ENCODE data around the gene ARHGEF19.
A peak's percentile ranks its signal among the peaks of the same experiment; 100 is the strongest.
"Not testable (repeated sequence)": the region's sequence is repeated elsewhere in the genome, so short reads cannot be mapped to it uniquely, and the experiment has no call there.

The ARHGEF19 gene

DNA sequence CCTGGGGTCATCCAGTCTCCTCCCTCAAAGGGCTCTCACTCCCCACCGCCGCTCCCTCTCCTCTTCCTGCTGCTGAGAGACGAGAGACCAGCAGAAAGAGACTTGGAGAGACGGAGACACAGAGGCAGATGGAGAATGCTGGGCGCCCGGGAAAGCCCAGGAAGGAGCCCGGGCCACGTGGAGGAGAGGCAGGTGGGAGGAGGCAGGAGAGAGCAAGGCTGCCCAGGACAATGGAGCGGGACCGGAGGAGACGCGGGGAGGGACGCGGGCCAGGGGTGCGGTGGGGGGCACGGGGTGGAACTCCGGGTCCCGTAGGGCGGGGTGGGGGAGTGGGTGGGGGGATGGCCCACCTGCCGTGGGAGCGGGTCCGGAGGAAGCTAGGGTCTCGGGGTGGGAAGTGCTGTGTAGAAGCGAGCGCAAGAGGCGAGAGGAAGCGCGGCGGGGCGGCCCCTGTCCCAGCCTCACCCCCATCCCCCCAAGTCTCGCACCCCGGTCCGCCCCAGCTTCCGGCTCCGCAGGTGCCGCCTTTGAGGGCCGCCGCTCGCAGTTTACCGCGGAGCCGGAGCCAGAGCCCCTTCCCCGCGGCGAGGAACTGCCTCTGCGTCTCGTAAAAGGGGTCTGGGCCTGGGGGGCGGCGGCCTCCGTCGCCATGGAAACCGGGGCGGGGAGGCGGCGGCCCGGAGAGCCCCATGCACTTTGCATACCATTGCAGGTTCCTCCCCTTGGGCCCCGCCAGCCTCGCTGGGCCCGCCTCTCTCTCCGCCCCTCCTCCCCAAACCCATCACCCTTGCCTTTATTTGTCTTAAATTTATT is 44.9 kb downstream of the ARHGEF19 start:
- DNase-seq (ENCODE audit: low read depth, low spot score), result no peak

DNA sequence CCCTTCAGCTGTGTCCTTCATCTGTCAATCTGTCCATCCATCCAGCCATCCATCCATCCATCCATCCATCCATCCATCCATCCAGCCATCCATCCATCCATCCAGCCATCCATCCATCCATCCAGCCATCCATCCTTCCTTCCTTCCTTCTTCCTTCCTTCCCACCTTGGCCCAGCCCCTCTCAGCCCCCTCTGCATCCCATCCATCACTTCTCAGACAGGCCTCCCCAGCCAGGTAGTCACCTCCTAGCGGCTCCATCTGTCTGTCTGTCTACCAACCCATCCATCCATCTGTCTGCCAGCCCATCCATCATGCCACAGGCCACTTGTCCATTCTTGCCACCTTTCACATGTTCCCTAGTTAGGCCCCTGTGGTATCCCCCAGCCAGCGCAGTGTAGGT is 46.3 kb downstream of the ARHGEF19 start:
- no peak for DNase-seq (ENCODE audit: low read depth, low spot score)

DNA sequence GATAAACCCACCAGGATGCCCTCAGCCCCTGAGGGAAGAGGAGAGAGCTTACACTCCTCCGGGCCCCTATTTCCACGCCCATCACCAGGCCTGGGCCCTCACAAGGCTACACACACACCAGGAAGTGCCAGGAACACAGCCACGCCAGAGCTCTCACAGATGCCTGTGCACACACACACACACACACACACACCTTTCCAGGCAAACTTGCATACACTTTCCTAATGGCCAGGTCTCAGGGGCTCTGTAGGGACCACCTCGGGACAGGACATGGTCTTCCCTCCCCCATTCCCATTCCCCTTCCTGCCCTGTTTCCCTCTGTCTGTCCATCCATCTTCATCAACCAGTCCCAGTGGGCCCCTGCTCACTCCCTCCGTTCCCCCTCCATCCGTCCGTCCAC is 46.9 kb downstream of the ARHGEF19 start:
- DNase-seq (ENCODE audit: low read depth, low spot score), result no peak

DNA sequence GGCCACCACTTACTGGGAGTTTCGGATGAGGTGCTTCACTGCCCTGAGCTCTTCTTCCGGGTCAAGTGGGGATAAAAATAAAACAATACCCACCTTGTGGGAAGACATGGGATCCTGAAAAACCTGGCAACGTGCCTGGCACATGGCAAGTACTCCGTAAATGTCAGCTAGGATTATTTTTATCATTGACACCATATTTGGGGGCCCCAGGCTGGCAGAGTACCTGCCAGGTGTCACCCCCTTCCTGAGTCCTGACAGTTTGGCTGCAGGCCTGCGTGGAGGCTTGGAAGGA is 47.4 kb downstream of the ARHGEF19 start:
- no peak for DNase-seq (ENCODE audit: low read depth, low spot score)

DNA sequence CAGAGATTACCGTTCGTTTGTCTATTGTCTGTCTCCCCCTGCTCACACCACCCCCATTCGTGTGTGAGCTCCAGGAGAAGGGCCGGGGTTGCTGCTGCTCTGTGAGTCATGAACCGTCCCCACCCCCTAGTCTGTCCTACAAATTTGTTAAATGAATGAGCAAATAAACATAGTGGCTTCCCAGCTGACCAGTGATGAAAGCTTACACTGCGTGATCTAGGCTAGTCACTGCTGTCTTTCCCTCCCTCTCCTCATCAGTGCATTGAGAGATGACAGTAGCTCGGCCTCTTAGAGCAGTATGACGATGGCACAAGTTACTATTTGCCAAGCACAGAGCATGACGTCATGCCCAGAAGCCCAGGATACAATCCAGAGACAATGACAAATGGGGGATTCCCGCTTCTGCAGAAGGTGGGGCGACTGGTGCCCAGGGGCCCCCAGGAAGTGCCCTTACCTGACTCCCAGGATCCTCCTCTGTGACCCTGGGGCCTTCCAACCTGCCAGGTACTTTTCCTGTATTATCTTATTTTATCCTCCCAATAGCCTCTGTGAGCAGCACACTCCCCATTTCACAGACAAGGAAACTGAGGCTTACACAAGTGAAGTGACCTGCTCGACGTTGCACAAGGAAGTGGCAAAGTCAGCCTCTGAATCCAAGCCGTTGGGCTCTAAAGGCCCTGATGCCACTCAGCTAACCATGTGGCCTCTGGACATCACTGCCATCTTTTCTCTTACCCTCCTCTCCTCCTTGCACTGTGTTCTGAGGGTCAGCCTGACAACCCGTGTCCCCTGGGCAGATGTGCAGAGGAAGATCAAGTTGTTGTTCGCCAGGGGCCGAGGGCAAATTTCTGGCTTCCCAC is 48.0 kb downstream of the ARHGEF19 start:
- no peak for DNase-seq (ENCODE audit: low read depth, low spot score)

DNA sequence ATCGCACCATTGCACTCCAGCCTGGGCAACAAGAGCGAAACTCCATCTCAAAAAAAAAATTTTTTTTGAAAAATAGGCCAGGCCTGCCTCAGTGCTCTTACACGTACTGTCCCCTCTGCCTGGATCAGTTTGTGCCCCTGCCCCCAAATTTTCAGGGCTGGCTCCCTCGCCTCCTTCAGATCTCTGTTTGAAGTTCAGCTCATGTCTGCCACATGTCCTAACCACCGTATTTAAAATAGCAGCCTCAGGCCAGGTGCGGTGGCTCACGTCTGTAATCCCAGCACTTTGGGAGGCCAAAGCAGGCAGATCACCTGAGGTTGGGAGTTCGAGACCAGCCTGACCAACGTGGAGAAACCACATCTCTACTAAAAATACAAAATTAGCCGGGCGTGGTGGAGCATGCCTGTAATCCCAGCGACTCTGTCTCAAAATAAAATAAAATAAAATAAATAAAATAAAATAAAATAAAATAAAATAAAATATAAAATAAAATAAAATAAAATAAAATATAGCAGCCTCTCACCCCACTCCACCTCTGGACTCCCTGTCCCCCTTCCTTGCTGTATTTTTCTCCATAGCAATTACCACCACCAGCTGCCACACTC is 48.7 kb downstream of the ARHGEF19 start:
- DNase-seq (ENCODE audit: low read depth, low spot score), result not testable (repeated sequence)

DNA sequence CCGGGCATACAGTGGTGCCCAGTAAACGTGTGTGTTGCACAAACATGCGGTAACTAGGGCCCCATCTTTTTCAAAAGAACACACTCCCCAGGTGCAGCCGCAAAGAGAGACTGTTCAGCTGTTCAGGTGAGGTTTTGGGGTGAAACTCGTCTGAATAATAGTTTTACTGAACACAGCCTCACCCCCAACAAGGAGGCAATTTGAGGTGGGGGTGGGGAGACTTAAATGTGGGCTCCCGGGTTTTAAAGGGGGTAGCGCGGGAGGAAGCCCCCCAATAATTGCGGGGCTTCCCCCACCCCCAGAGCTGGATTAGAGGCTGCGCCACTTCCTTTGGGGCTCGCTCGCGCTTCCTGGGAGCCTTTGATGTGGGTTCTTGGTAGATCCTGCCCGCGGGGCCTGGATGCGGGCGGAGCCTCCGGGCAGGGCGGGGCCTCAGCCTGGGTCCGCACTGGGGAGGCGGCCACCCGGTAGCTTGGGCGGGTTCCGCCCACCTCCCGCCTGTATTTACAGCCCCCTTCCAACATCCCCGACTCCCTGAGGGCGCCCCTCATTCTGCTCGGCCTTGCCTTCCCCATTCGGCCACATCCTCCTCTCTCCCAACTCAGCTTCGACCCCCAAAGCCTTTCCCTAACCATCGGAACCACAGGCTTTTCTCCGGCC is 50.2 kb downstream of the ARHGEF19 start:
- DNase-seq (ENCODE audit: low read depth, low spot score), result no peak

DNA sequence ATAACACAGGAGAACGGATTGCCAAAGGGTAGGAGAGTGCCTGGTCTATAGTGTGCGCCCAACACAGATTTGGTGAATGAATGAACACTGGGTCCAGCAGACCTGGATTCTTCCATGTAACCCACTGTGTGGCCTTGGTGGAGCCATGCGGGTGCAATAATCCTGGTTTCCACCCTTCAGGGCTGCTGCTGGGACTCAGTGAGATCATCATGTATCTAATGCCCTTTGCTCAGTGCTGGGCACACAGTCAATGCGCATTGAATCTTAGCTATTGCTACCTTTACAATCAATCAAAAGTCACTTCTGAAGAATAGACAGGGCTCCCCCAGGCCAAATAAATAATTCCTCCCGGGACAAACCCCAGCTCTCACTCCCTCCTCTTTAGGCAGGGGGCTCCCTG is 50.7 kb downstream of the ARHGEF19 start:
- no peak for DNase-seq (ENCODE audit: low read depth, low spot score)

DNA sequence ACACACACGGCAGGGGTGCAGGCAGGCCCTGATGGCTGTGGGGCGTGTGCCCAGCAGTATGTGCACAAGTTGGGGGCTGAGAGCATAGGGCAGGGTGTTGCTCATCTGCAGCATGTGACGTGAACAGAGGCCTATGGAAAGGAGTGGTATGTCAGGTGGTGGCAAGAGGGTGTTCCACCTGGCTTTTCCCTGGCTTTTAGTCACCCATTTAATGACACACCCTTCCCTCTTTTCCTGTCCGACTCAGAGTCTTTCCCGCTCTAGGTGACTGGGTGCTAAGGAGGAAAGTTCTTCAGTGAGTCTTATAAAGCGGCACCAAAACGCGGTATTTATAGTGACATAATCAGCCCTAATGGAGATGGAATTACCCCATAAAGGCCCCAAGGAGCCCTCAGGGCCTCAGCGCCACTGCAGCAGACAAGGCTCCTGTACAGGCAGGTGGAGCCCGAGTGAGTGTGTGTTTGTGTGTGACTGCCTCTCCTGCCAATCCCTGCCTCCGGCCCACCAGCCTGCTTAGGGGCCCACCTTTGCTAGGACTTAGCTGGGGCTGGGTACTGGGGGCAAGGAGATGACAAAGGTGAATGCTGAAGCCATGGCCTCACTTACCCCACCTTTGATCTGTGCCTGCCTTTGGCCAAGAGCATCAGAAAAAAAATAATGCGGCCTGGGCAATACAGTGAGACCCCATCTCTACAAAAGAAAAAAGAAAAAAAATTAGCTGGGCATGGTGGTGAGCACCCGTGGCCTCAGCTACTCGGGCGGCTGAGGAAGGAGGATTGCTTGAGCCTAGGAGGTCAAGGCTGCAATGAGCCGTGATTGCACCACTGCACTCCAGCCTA is 53.2 kb downstream of the ARHGEF19 start:
- no peak for DNase-seq (ENCODE audit: low read depth, low spot score)

DNA sequence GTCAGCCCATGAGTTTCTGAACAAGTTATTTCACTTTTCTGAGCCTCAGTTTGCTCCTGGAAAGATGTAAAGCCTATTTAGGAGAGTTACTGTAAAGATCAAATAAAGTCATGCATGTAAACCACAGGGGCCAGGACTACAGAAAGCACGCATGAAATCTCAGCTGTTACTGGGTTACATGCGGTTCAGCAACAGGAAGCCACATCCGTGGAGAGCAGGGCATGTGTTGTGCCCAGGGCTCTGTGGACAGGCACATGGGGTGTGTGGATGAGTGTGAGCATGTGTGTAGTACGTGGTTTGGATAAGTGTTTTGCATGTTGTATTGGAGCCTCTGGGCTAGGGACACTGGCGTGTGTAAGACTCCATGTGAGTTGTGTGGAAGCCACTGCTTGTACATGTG is 54.4 kb downstream of the ARHGEF19 start:
- DNase-seq (ENCODE audit: low read depth, low spot score), result no peak

DNA sequence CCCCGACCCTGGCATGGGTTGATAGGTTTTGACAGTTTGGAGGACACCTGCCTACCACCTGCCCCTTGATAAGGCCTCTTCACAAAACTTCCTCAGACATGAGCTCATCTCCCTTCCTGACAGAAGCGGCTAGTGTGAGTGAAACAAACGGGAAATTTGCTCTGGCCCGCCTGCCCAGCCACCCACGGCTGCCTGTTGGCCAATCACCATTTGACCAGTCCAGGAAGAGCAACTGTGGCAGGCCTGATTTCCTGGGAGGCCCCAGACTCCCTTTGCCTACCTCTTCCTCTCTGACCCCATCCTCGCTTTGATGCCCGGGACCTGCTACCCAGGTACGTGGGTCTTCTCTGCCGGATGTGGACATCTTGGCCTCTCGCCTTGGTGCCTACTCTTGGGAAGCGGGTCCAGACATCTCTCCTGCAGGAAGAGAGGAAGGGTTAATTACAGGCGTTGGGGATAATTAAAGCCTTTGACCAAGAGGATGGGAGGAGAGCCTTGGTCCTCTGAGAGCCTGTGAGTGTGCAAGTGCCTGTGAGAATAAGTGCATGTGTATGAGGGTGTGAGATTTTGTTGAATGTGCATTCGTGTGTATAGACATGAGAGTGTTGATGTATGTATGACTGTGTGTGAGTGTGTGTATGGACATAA is 55.5 kb downstream of the ARHGEF19 start:
- no peak for DNase-seq (ENCODE audit: low read depth, low spot score)

DNA sequence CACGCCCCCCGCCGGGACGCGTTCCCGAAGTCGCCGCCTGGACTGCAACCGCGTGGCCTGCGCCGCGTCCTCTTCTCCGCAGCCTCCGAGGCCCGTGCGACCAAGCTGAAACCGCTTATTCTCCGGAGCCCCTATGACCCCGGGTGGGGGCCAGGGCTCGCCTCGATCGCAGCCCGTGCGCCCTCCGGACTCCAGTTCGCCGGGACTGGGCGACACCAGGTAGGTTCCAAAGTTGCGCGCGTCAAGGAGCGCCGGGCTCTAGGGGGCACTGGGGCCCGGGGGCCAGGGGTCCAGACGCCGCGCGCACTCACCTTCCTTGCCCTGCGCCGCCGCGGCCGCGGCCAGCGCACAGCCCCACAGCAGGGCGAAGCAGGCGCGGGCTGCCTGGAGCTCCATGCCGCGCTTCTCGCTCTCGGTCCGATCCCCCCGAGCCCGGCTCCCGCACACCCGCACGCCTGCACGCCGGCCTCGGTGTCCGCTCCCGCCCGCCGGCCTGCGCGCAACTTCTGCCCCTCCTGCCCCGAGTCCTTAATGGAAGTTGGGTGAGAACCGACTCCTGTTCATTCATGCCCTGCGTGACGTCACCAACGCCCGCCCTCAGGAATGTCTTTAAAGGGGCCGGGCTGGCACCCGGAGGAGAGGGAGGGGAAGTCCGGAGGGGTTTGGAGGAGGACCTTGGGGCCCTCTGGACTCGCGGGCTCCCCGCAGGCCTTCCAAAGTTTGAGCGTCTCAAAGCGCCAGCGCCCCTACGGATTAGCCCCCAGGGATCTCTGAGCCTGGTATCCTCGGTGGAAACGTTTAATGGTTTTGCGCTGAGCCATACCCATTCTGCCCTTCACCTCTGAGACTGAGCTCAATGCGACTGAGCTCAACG is 56.7 kb downstream of the ARHGEF19 start, which contains the start of gene EPHA2:
EPHA2 (minus strand) TSS at position 533 of the 874 bp plus-strand sequence; CDS start at position 396, 137 bp downstream.
- DNase-seq (ENCODE audit: low read depth, low spot score), result no peak

DNA sequence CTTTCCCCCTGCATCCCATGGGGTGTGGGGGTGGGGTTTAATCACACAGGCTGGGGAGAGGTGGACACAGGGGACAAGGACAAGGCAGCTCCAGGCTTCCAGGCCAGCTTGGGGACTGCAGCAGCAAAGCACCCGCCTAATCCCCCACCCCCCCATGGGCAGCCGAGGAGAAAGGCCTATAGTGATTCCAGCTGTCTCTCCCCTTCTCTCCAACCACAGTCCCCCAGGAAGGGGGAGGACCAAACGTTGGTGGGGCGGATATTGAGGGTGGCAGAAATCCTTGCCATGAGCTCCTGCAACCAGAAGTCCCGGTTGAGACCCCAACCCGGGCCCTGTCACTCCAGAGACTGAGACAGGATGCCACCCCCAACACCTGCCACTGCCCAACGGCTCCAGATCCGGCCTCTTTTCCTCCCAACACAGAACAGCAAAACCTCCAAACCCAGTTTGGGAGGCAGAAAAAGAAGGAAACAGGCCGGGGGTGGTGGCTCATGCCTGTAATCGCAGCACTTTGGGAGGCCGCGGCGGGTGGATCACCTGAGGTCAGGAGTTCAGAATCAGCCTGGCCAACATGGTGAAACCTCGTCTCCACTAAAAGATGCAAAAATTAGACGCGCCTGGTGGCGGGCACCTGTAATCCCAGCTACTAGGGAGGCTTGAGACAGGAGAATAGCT is 58.3 kb downstream of the ARHGEF19 start:
- no peak for DNase-seq (ENCODE audit: low read depth, low spot score)

DNA sequence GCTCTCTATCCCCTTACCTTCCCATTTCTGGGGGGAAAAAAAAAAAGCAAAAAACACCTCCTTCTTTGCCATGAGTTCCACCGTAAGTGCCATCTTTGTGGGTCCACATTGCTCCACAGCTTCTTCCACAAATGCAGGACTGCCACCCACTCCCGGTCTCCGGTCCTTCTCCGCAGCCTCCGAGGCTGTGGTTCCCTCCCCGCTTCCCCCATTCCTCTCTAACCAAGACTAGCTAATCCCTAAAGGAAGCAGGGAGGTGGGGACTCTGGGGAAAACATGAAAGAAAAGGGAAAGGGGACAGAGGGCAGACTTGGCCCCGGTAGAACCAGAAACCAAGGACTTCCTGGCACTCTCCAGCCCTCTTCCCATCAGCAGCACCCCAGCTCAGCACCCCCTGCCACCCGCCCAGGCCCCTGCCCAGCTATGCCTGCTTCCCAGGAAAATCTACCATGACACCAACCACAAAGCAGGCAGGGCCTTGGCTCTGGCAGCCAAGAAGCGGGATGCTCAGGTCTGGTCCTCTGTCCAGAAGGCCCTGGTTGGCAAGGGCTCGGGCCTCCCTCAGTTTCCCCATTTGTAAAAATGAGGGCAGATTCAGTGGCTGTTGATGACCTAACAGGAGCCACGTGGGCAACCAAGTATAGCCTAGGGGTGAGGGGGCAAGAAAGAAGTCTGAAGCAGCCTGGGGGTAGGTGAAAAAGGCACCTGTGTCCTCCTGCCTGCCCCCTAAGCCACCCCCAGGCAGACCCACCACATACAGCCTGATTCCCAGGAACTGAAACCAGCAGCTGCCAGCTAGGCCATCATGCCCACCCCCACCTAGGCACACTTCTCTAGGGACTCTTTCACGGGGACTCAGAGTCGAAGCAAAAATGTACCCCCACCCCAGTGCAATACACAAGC is 59.1 kb downstream of the ARHGEF19 start:
- DNase-seq (ENCODE audit: low read depth, low spot score), result no peak

DNA sequence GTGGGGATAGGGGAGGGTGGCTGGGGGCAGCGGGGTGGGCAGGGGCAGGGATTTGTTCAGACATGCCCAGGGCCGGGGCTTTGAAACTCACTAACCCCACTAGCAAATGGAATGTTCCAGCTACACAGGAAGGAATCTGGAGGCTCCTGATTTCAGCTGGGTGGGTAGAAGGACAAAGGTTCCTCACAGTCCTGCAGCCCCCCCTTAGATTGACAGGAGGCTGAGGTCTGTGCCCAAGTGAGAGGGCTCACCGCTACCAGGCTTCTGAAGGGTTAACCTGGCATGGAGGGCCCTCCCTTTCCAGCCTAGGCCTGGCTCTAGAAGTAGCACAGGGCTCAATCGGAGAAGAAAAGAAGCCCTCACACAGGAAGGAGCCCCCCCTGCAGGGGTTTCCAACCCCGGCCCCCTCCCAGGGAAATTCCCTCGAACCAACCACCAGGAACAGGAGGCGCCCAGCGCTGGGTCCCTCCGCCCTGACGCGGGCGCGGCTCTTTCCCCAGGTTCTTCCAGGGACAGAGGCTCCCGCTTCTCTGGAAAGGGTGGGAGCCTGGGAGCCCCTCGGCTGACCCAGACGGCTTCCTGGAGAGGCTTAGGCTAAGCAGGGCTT is 59.9 kb downstream of the ARHGEF19 start:
- no peak for DNase-seq (ENCODE audit: low read depth, low spot score)

DNA sequence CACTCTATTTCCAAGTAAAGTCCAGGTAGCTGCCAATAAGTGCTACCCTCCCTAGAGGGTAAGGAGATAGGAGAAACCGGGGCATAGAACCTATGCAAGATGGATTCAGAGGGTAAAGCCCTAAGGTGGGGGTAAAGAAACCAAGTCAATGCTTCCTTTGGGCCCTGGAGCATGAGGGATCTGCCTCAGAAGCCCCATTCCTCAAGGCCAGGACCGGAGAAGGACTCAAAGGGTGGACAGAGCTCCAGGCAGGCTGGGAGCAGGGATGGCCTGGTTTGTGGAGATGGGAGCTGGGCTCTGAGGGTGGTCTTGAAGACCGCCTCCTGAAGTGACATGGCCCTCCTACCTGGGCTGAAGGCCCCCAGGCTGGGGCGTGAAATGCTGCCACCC is 60.5 kb downstream of the ARHGEF19 start:
- DNase-seq (ENCODE audit: low read depth, low spot score), result no peak

DNA sequence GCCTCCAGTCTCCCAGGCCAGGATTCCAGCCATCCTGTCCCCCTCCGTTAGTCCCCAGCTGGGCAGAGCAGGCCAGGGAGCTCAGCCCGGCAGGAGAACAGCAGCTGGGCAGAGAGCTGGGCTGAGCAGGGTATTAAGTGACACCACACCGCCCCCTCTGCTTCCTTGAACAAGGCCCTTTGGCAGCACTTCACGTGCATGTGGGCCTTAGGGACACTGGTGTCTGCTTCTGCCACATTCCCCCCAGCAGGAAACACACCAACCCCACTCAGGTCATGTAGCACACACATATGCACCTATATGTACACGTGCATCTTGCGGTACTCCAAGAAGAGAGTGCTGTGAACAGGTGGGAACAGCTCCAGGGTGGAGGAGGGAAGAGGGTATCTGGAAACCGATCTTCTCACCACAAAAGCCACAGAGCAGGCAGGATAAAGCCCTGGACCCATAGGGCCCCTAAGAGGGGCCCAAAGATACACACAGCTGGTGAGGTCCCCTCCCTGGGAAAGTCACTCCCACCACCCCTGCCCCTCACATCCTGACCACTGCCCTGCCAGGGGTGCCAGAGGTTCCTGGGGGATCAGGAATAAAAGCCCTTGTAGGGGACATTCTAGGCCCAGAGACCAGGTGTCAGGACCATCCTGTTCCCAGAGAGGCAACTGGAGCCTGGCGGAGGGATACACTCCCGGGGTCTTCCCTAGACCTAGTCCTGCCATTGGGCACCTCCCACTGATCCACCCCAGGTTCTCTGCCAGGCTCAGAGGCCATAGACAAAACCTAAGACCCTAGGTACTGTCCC is 61.1 kb downstream of the ARHGEF19 start:
- DNase-seq (ENCODE audit: low read depth, low spot score), result peak; percentile 75
